ELR (cell line): ENCODE data around the gene HRH1.
"Not testable (repeated sequence)": the region's sequence is repeated elsewhere in the genome, so short reads cannot be mapped to it uniquely, and the experiment has no call there.

Source experiments
- DNase-seq: peaks from one replicate; pipeline ENCODE4 v3.0.0-alpha.2; 2015; ENCODE audit warnings: low read depth

Gene HRH1

GRCh38 chr3:11172096-11172690, 17.9 kb downstream of the HRH1 start:
- DNase-seq: no peak

GRCh38 chr3:11173828-11174465, 19.7 kb downstream of the HRH1 start:
- no peak for DNase-seq

- no peak for DNase-seq
Measured at GRCh38 chr3:11178421-11178820, 24.1 kb downstream of the HRH1 start.

- not testable (repeated sequence) for DNase-seq
Measured at GRCh38 chr3:11184328-11184969, 30.2 kb downstream of the HRH1 start.

- no peak for DNase-seq
Measured at GRCh38 chr3:11185144-11185543, 30.9 kb downstream of the HRH1 start.

GRCh38 chr3:11185564-11186317, 31.4 kb downstream of the HRH1 start:
- peak; percentile 92 for DNase-seq

- DNase-seq: no peak
Measured at GRCh38 chr3:11186318-11186692, 32.0 kb downstream of the HRH1 start.

GRCh38 chr3:11186771-11187191, 32.5 kb downstream of the HRH1 start:
- DNase-seq: no peak

GRCh38 chr3:11187681-11188080, 33.4 kb downstream of the HRH1 start:
- no peak for DNase-seq

- DNase-seq: no peak
Measured at GRCh38 chr3:11188231-11188630, 33.9 kb downstream of the HRH1 start.

- DNase-seq: peak; percentile 29
Measured at GRCh38 chr3:11195201-11195600, 40.9 kb downstream of the HRH1 start.

- peak; percentile 77 for DNase-seq
Measured at GRCh38 chr3:11195721-11196332, 41.5 kb downstream of the HRH1 start.

- no peak for DNase-seq
Measured at GRCh38 chr3:11197484-11197883, 43.2 kb downstream of the HRH1 start.

- DNase-seq: no peak
Measured at GRCh38 chr3:11198070-11198469, 43.8 kb downstream of the HRH1 start.

- no peak for DNase-seq
Measured at GRCh38 chr3:11198495-11198894, 44.2 kb downstream of the HRH1 start.

- peak; percentile 69 for DNase-seq
Measured at GRCh38 chr3:11199902-11200845, 45.9 kb downstream of the HRH1 start.

GRCh38 chr3:11201251-11202019, 47.1 kb downstream of the HRH1 start:
- peak; percentile 63 for DNase-seq

GRCh38 chr3:11203961-11204360, 49.7 kb downstream of the HRH1 start:
- DNase-seq: no peak

GRCh38 chr3:11204697-11205348, 50.5 kb downstream of the HRH1 start:
- DNase-seq: no peak

GRCh38 chr3:11205881-11206280, 51.6 kb downstream of the HRH1 start:
- DNase-seq: peak; percentile 62
